Activated naive CD4-positive, alpha-beta T cell treated with anti-CD3 and anti-CD28 coated beads, Interleukin-2, amount 50 U/mL, for 24 hours (primary cell): ENCODE results near the gene CBR4.
A peak's percentile ranks its signal among the peaks of the same experiment; 100 is the strongest.
"Not testable (repeated sequence)": the region's sequence is repeated elsewhere in the genome, so short reads cannot be mapped to it uniquely, and the experiment has no call there.

Experiments
- H3K27ac Mint-ChIP-seq: one replicate; pipeline ENCODE4 v1.8.0; 2021; ENCODE audit warnings: mild to moderate bottlenecking, mixed read lengths
- H3K27me3 Mint-ChIP-seq: one replicate; pipeline ENCODE4 v1.8.0; 2021; ENCODE audit warnings: mixed read lengths
- H3K36me3 Mint-ChIP-seq: one replicate; pipeline ENCODE4 v1.8.0; 2021; ENCODE audit warnings: mixed read lengths
- H3K4me1 Mint-ChIP-seq: one replicate; pipeline ENCODE4 v1.8.0; 2021; ENCODE audit warnings: mixed read lengths
- H3K4me3 Mint-ChIP-seq: one replicate; pipeline ENCODE4 v1.8.0; 2021; ENCODE audit warnings: mild to moderate bottlenecking, mixed read lengths
- H3K9me3 Mint-ChIP-seq: one replicate; pipeline ENCODE4 v1.8.0; 2021; ENCODE audit warnings: mixed read lengths

The CBR4 gene

DNA sequence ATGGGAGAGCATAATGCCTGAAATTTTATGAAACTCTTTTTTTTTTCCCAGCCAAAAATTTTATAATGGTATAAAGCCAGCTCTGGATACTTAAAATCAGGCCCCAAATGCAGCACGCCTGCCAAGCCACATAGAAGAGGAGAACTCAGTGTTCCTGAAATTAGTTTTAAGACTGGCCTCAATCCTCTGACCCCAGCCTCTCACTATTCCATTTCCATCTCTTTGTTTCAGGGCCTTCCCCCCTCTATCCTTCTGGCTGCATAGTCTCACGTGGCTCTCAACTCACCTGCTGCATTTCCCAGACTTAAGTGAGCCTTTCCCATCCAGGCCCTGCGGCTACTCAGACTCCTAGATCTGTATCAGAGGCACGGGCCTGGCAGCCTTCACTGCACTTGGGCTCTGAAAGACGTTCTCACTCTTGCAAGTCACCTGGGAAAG is 5.2 kb upstream of the CBR4 start:
- Mint-ChIP-seq H3K27ac (peak overlapping the region; percentile 70), H3K4me1 (peaks cover 14% of the 10 kb centered on the region)

GRCh38 chr4:169014586-169014985 is 4.5 kb upstream of the CBR4 start:
- H3K36me3 Mint-ChIP-seq, result no peaks in the 10 kb centered on the region
- no peak overlapping the region for H3K27ac Mint-ChIP-seq
- peaks cover 15% of the 10 kb centered on the region for H3K4me1 Mint-ChIP-seq

More for the DNA sequence above, 5.2 kb upstream of the CBR4 start:
- no peaks in the 10 kb centered on the region for H3K9me3 Mint-ChIP-seq
- H3K27me3 Mint-ChIP-seq, result peaks cover 2% of the 10 kb centered on the region
- H3K36me3 Mint-ChIP-seq, result no peaks in the 10 kb centered on the region
- H3K4me3 Mint-ChIP-seq, result no peak overlapping the region

GRCh38 chr4:169013396-169013795 is 3.3 kb upstream of the CBR4 start:
- Mint-ChIP-seq H3K9me3 (no peaks in the 10 kb centered on the region), H3K36me3 (no peaks in the 10 kb centered on the region), H3K27me3 (no peaks in the 10 kb centered on the region), H3K4me1 (peaks cover 27% of the 10 kb centered on the region), H3K4me3 (no peak overlapping the region), H3K27ac (no peak overlapping the region)

More at GRCh38 chr4:169014586-169014985, 4.5 kb upstream of the CBR4 start:
- no peaks in the 10 kb centered on the region for H3K9me3 Mint-ChIP-seq
- H3K27me3 Mint-ChIP-seq, result no peaks in the 10 kb centered on the region
- H3K4me3 Mint-ChIP-seq, result no peak overlapping the region

DNA sequence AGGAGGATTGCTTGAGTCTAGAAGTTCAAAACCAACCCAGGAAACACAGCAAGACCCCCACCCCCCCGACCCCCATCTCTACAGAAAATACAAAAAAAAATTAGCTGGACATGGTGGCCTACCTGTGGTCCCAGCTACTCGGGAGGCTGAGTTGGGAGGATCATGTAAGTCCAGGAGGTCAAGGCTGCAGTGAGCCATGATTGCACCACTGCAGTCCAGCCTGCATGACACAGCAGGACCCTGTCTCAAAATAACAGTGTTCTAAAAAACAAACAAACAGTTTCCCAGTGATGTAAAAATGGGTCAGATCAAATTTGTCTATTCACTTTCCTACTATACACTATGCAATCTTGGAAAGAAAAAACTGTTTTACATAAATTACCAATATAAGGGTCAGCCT is 2.0 kb upstream of the CBR4 start:
- Mint-ChIP-seq H3K36me3 (no peaks in the 10 kb centered on the region), H3K4me1 (peaks cover 39% of the 10 kb centered on the region), H3K4me3 (no peak overlapping the region), H3K27ac (no peak overlapping the region), H3K9me3 (no peaks in the 10 kb centered on the region), H3K27me3 (no peaks in the 10 kb centered on the region)

DNA sequence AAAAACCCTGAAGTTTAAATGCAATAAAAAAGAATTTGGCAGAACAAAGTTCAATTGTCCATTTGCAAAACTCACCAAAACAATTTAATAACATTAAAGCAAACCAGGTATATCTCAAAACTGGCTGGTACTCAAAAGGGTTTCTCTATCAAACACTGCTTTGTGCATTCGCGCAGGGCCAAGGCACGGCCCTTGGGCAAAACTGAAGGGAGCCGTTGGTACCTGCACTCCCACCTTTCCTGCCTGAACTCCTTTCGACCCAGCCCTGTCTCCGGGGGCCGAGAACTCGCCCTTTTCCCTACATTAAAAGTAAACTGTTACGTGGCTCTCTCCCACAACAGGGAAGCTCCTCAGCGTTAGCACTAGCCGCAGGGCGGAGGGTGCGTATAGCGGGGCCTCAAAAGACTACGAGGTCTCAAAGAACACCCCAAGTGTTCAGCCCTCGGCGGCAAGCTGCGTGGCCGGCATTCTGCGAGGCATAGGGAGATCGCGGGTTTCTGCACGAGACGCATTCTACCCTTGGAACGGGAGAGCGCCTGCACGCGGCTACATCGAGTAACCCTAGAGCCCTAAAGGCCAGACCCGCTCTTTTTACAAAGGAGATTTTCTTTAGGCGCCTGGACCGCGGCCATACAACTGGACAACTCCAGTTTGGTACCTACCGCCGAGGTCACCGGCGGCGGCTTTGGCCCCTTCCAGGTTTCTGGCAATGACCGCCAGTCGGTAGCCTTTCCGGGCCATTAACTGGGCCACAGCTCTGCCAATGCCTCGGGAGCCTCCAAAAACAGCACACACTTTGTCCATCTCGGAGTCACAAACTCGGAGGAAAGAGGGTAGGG is 550 bp downstream of the CBR4 start:
- Mint-ChIP-seq H3K27ac (peak overlapping the region; percentile 98), H3K36me3 (peaks cover 2% of the 10 kb centered on the region), H3K9me3 (no peaks in the 10 kb centered on the region), H3K4me3 (peak overlapping the region; percentile 97), H3K27me3 (no peaks in the 10 kb centered on the region), H3K4me1 (peaks cover 47% of the 10 kb centered on the region)

DNA sequence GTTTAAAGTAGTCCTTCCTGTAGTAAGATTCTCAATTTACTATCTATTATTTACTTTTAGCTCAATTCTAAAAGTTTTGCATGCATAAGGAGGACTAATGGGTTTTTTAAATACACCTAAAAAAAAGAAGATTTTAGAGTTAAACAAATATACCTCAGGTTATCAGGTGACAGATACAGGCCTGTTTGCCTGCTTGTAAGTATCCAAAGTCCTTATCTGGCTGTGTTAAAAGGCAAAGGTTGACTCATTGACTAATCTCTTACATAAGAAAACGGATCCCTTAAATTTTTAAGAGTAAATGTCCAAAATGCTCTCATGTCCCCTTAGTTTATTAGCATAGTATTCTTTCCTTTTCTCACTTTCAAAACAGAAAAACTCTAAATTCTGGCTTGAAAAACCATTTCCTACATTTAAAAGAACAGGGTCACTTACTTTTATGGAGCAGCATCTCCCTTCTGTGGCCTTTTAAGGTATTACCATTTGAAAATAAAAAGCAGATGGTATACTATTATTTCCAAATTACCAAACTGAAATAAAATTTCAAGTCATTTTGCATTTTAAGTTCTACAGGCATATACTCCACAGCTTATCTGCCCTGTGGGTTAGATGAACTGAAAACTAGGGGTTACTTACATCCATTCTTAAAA is 4.5 kb downstream of the CBR4 start:
- Mint-ChIP-seq H3K9me3 (no peaks in the 10 kb centered on the region), H3K4me1 (peaks cover 51% of the 10 kb centered on the region), H3K27ac (no peak overlapping the region), H3K4me3 (no peak overlapping the region), H3K27me3 (no peaks in the 10 kb centered on the region), H3K36me3 (peaks cover 24% of the 10 kb centered on the region)

DNA sequence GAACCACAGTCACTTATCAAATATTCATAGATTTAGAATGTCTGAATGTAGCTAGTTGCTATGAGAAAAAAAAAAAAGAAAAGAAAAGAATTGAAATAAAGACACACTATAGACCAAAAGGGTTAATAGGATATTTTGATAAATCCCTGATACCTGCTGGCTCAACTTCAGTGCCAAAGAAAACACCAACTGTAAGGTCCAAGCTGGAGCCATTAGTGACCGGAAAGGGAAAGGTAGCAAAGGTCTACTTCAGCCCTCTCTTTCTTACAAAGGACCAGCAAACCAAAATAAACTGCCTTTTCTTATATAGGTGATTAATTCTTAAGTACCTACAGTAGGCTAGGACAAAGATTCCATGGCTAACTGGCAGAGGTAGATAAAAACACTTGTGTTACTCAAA is 9.7 kb downstream of the CBR4 start:
- Mint-ChIP-seq H3K9me3 (no peaks in the 10 kb centered on the region), H3K4me1 (peaks cover 27% of the 10 kb centered on the region), H3K27me3 (no peaks in the 10 kb centered on the region), H3K27ac (no peak overlapping the region), H3K36me3 (peaks cover 33% of the 10 kb centered on the region), H3K4me3 (no peak overlapping the region)

- Mint-ChIP-seq H3K36me3 (peaks cover 33% of the 10 kb centered on the region), H3K27me3 (no peaks in the 10 kb centered on the region), H3K4me1 (peaks cover 27% of the 10 kb centered on the region), H3K4me3 (no peak overlapping the region), H3K9me3 (no peaks in the 10 kb centered on the region), H3K27ac (no peak overlapping the region)
Observed at GRCh38 chr4:168999809-169000208, 10.2 kb downstream of the CBR4 start.

DNA sequence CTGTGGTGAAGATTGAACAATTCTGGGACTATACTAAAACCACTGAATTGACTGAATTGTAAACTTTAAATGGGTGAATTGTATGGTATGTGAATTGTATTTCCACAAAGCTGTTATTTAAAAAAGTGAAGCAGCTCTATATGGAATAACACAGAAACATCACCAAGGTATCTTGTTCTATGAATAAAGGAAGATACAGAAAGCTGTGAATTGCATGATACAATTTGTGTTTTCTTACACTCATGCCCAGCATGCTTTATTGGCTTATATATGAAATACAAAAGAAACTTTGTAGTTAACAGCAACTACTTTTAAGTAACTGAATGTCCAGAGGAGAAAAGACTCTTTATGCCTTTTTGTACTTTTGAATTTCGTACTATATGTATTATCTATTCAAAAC is 11.5 kb downstream of the CBR4 start:
- H3K4me1 Mint-ChIP-seq, result peaks cover 22% of the 10 kb centered on the region

DNA sequence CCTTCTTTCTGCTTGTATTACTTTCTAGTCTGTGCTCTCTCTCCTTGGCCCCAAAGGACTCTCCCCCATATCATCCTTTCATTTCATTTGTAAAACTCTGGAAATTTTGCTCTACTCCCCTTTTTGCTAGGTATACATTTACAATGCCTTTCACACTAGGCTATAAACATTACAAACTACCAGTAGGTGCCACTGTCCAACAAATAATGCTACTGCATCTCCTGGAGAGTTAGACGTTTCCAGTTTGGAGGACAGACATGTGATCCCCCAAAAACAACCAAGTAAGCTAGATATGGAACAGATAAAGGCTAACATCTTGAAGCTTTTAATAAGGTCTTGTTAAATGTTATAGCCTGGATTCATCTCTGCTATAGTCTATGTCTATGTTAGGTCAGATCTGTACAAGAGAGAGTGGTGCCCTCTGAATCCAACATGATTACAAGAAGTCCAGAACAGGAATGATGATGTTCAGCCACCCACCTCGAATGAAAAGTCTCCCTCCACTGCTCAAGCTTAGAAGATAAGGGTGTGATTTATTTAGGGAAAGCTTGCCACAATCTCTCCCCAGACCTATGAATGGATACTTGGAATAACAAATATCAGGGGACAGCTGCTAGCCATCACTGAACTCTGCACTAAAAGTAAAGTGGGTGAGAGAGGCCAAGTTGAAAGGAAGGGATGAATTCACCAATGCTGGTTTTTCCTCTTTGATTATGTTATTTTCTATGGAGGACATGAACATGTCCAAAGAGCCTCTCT is 14.3 kb downstream of the CBR4 start:
- Mint-ChIP-seq H3K27ac (peak overlapping the region; percentile 46), H3K27me3 (no peaks in the 10 kb centered on the region), H3K4me1 (peaks cover 17% of the 10 kb centered on the region), H3K9me3 (no peaks in the 10 kb centered on the region), H3K36me3 (peaks cover 11% of the 10 kb centered on the region), H3K4me3 (no peak overlapping the region)

More for the DNA sequence above, 11.5 kb downstream of the CBR4 start:
- H3K27me3 Mint-ChIP-seq, result no peaks in the 10 kb centered on the region
- peak overlapping the region; percentile 41 for H3K27ac Mint-ChIP-seq
- peaks cover 27% of the 10 kb centered on the region for H3K36me3 Mint-ChIP-seq
- no peak overlapping the region for H3K4me3 Mint-ChIP-seq
- H3K9me3 Mint-ChIP-seq, result no peaks in the 10 kb centered on the region

DNA sequence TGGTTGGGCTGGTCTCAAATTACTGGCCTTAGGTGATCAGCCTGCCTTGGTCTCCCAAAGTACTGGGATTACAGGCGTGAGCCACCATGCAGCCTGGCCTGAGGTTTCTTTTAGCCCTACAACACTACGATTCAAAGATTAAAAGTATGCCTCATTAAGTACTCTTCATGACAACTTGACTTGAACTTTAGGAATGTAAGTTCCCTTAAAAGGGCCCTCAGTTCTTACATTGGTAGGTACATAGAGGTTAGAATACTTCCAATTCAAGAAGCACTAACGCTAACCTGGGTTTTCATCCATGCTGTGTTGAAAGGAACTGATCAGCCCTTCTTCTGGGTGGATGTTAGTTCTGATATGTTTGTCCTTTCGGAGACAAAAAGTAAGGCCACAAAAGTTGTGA is 15.1 kb downstream of the CBR4 start:
- H3K27ac Mint-ChIP-seq, result no peak overlapping the region
- no peaks in the 10 kb centered on the region for H3K27me3 Mint-ChIP-seq
- peaks cover 13% of the 10 kb centered on the region for H3K4me1 Mint-ChIP-seq
- no peaks in the 10 kb centered on the region for H3K9me3 Mint-ChIP-seq
- no peak overlapping the region for H3K4me3 Mint-ChIP-seq
- H3K36me3 Mint-ChIP-seq, result peaks cover 8% of the 10 kb centered on the region

GRCh38 chr4:168993714-168994510 is 16.1 kb downstream of the CBR4 start:
- Mint-ChIP-seq H3K27ac (no peak overlapping the region), H3K9me3 (no peaks in the 10 kb centered on the region), H3K36me3 (peaks cover 10% of the 10 kb centered on the region), H3K4me1 (peaks cover 9% of the 10 kb centered on the region), H3K4me3 (no peak overlapping the region), H3K27me3 (no peaks in the 10 kb centered on the region)

DNA sequence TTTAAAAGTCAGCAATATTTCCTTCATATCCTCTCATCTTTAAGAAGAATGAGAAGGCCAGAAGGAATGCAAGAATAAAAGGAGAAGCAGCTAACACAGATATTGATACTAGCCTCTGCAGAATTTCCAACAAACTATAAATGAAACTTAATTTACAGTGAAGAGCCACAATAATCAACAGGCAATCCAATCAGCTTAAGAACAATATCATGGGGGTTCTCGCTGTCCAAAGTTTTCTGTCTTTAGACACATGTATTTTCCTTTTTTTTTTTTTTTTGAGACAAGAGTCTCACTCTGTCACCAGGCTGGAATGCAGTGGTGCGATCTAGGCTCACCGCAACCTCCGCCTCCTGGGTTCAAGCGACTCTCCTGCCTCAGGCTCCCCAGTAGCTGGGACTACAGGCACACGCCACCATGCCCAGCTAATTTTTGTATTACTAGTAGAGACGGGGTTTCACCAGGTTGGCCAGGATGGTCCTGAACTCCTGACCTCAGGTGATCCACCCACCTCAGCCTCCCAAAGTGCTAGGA is 17.0 kb downstream of the CBR4 start:
- H3K4me3 Mint-ChIP-seq, H3K36me3 Mint-ChIP-seq, H3K4me1 Mint-ChIP-seq, H3K9me3 Mint-ChIP-seq, H3K27ac Mint-ChIP-seq, H3K27me3 Mint-ChIP-seq: not testable (repeated sequence)

DNA sequence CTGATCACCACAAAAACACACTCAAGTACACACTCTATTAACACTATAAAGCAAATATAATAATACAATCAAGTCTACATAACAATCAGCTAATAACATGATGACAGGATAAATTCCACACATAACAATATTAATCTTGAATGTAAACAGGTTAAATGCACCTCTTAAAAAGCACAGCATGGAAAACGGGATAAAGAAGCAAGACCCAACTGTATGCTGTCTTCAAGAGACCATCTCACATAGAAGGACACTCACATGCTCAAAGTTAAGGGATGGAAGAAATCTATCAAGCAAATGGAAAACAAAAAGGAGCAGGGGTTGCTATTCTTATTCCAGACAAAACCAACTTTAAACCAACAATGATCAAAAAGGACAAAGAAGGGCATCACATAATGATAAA is 28.1 kb downstream of the CBR4 start:
- Mint-ChIP-seq H3K27me3 (no peaks in the 10 kb centered on the region), H3K27ac (no peak overlapping the region), H3K36me3 (peaks cover 55% of the 10 kb centered on the region), H3K9me3 (peaks cover 32% of the 10 kb centered on the region), H3K4me3 (no peak overlapping the region), H3K4me1 (no peaks in the 10 kb centered on the region)

DNA sequence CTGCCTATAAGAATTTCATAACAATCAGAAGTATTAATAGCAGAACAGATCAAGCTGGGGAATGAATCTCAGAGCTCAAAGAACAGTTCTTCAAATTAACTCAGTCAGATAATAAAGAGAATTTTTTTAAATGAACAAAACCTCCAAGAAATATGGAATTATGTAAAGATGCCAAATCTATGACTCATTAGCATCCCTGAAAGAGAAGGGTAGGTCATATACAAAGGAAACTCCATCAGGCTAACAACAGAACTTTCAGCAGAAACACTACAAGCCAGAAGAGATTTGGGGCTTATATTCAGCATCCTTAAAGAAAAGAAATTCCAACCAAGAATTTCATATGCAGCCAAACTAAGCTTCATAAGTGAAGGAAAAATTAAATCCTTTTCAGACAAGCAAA is 28.6 kb downstream of the CBR4 start:
- Mint-ChIP-seq H3K4me3 (no peak overlapping the region), H3K27ac (no peak overlapping the region), H3K27me3 (no peaks in the 10 kb centered on the region), H3K9me3 (peaks cover 32% of the 10 kb centered on the region), H3K4me1 (no peaks in the 10 kb centered on the region), H3K36me3 (peaks cover 55% of the 10 kb centered on the region)
